ENCODE measurements around the gene HLA-A.

GRCh38 chr6:29924731-29925130 lies 17.6 kb upstream of the HLA-A start:
- TF ChIP-seq CTCF (IDR thresholded peaks at IDR 0.05) (no peak), POLR2A (IDR thresholded peaks at IDR 0.05) (no peak)

Data from lower leg skin (tissue), 3 donors.